MM.1S (cell line): ENCODE data around the gene OR2AP1.
"Not testable (repeated sequence)": the region's sequence is repeated elsewhere in the genome, so short reads cannot be mapped to it uniquely, and the experiment has no call there.

Source experiments
- DNase-seq: peaks from one replicate; pipeline ENCODE4 v3.0.0-alpha.2; 2015
- H2AFZ ChIP-seq: fragments of 300-600 bp; sonication (generic); 2 replicates; pipeline ENCODE4 v1.6.0; 2016; ENCODE audit warnings: antibody characterized with exemption, low read length
- H3F3A ChIP-seq: fragments of 300-600 bp; sonication (generic); 2 replicates; pipeline ENCODE4 v1.6.1; 2016; ENCODE audit warnings: mild to moderate bottlenecking, antibody characterized with exemption, low read length, moderate library complexity, mixed read lengths; ENCODE audit not compliant: insufficient read depth
- H3K27ac ChIP-seq: fragments of 300-600 bp; sonication (generic); 2 replicates; pipeline ENCODE4 v1.5.1; 2016; ENCODE audit warnings: mild to moderate bottlenecking, low read length
- H3K27me3 ChIP-seq: fragments of 300-600 bp; sonication (generic); replicated peaks from 2 replicates; pipeline ENCODE4 v1.6.0; 2016; ENCODE audit warnings: low read length; ENCODE audit not compliant: insufficient read depth
- H3K36me3 ChIP-seq: fragments of 300-600 bp; sonication (generic); replicated peaks from 2 replicates; pipeline ENCODE4 v1.6.1; 2016; ENCODE audit warnings: mild to moderate bottlenecking, low read length, mixed read lengths; ENCODE audit not compliant: insufficient read depth
- H3K4me1 ChIP-seq: fragments of 300-600 bp; sonication (generic); 2 replicates; pipeline ENCODE4 v1.6.1; 2016; ENCODE audit warnings: low read length, mixed read lengths
- H3K4me2 ChIP-seq: fragments of 300-600 bp; sonication (generic); 2 replicates; pipeline ENCODE4 v1.6.0; 2016; ENCODE audit warnings: low read depth, low read length
- H3K4me3 ChIP-seq: fragments of 300-600 bp; sonication (generic); 2 replicates; pipeline ENCODE4 v1.5.1; 2016; ENCODE audit warnings: low read length, mixed read lengths
- H3K79me2 ChIP-seq: fragments of 300-600 bp; sonication (generic); 2 replicates; pipeline ENCODE4 v1.6.1; 2016; ENCODE audit warnings: mixed run types, low read length, mixed read lengths
- H3K9ac ChIP-seq: fragments of 300-600 bp; sonication (generic); 2 replicates; pipeline ENCODE4 v1.6.1; 2016; ENCODE audit warnings: low read length, mixed read lengths
- H3K9me2 ChIP-seq: fragments of 300-600 bp; sonication (generic); replicated peaks from 2 replicates; pipeline ENCODE4 v1.6.1; 2016; ENCODE audit warnings: mild to moderate bottlenecking, low read length, mixed read lengths; ENCODE audit not compliant: insufficient read depth
- H3K9me3 ChIP-seq: fragments of 300-600 bp; sonication (generic); replicated peaks from 2 replicates; pipeline ENCODE4 v1.6.1; 2016; ENCODE audit warnings: mild to moderate bottlenecking, low read length, mixed read lengths; ENCODE audit not compliant: insufficient read depth
- H4K20me1 ChIP-seq: fragments of 300-600 bp; sonication (generic); 2 replicates; pipeline ENCODE4 v1.6.1; 2016; ENCODE audit warnings: mild to moderate bottlenecking, low read length, moderate library complexity, mixed read lengths; ENCODE audit not compliant: insufficient read depth
- EZH2 ChIP-seq: fragments of 300-600 bp; sonication (generic); optimal IDR thresholded peaks from 2 replicates; pipeline ENCODE3; 2017; ENCODE audit warnings: low read depth, mild to moderate bottlenecking, antibody characterized with exemption, low read length, mixed read lengths
- EZH2phosphoT487 ChIP-seq: fragments of 300-600 bp; sonication (generic); IDR thresholded peaks from 2 replicates; pipeline ENCODE4 v1.6.1; 2018; ENCODE audit warnings: antibody characterized with exemption, low read length
- TF ChIP-seq, protein P1 (sequence below): fragments of 300-600 bp; sonication (generic); IDR thresholded peaks from 2 replicates; pipeline ENCODE4 v1.5.1; 2016; ENCODE audit warnings: antibody characterized with exemption, low read length, mixed read lengths

Gene OR2AP1

DNA sequence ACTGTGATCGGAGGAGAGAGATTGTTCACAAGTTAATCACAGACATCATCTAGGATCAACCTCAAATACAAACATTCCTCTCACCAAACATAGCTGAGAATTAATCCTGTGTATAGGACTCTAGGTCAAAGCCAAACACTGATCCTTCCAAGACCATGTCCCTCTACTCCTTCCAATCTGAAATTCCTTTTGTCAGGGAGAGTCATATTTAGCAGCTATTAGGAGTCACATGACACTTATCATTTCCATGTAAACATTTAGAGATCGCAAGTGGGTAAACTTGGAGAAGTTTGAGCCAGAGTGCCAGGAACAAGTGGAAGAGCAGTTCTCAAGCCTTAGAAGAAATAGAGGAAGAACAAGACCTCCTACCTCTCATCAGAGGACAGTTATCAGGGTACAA, 13.5 kb downstream of the OR2AP1 start:
- Histone ChIP-seq H3K27me3 (no peaks in the 10 kb centered on the region), H3K9me3 (no peaks in the 10 kb centered on the region), H3K79me2 (no peaks in the 10 kb centered on the region), H3K4me3 (no peak overlapping the region), H3K36me3 (no peaks in the 10 kb centered on the region), H2AFZ (no peak overlapping the region), H4K20me1 (no peaks in the 10 kb centered on the region), H3F3A (no peaks in the 10 kb centered on the region), H3K9ac (no peak overlapping the region), H3K9me2 (no peaks in the 10 kb centered on the region), H3K4me2 (no peak overlapping the region), H3K27ac (no peak overlapping the region), H3K4me1 (no peaks in the 10 kb centered on the region)
- no peak for DNase-seq
- TF ChIP-seq, protein P1, sequence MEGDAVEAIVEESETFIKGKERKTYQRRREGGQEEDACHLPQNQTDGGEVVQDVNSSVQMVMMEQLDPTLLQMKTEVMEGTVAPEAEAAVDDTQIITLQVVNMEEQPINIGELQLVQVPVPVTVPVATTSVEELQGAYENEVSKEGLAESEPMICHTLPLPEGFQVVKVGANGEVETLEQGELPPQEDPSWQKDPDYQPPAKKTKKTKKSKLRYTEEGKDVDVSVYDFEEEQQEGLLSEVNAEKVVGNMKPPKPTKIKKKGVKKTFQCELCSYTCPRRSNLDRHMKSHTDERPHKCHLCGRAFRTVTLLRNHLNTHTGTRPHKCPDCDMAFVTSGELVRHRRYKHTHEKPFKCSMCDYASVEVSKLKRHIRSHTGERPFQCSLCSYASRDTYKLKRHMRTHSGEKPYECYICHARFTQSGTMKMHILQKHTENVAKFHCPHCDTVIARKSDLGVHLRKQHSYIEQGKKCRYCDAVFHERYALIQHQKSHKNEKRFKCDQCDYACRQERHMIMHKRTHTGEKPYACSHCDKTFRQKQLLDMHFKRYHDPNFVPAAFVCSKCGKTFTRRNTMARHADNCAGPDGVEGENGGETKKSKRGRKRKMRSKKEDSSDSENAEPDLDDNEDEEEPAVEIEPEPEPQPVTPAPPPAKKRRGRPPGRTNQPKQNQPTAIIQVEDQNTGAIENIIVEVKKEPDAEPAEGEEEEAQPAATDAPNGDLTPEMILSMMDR, result no peak
- TF ChIP-seq EZH2phosphoT487, result no peak
- no peak for TF ChIP-seq EZH2

DNA sequence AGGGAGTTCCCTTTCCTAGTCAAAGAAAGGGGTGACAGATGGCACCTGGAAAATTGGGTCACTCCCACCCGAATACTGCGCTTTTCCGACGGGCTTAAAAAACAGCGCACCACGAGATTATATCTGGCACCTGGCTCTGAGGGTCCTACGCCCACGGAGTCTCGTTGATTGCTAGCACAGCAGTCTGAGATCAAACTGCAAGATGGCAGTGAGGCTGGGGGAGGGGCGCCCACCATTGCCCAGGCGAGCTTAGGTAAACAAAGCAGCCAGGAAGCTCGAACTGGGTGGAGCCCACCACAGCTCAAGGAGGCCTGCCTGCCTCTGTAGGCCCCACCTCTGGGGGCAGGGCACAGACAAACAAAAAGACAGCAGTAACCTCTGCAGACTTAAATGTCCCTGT, 17.9 kb downstream of the OR2AP1 start:
- H3K4me1 ChIP-seq, H3K9me2 ChIP-seq, H3F3A ChIP-seq, H3K9ac ChIP-seq, H3K4me3 ChIP-seq, H3K9me3 ChIP-seq, H3K27me3 ChIP-seq, H2AFZ ChIP-seq, DNase-seq, H3K4me2 ChIP-seq, H3K27ac ChIP-seq, H4K20me1 ChIP-seq, H3K36me3 ChIP-seq, H3K79me2 ChIP-seq: not testable (repeated sequence)

DNA sequence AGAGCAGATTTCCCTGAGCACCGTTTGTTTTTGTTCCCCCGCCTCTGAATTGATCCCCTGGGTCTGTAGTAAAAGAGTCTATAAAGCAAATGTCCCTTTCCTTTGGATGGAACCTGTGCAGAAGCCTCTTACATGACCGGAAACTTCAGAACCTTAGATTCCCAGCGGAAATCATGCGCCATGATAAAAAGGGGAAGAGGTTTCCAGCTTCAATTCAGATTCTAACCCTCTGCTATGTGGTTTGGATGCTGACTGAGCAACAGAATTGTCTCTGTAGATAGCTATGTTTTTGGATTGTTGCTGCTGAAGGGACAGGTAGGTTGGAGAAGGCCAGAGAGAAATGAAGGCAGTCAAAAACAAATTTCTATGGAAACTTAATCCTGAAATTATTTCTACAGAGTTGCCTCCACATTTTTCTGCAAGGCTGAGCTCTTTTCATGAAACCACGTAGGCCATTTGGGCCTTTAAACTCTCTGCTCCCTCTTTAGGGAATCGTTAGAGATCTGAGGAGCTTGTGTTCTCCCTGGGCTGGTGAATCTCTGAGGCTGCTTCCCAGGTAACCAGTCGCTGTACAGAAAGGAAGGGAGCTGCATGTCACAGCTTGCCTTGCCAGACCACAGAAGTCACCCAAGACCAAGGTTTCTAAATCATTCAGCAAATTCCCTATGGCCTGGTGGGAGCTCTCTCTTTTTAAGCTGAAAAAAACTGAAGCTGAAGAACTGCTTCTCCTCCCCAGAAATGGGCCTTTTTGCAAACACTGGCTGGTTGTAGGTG, 35.7 kb downstream of the OR2AP1 start:
- Histone ChIP-seq H3K9ac (no peak overlapping the region), H3K27ac (no peak overlapping the region), H3K4me3 (no peak overlapping the region), H4K20me1 (no peaks in the 10 kb centered on the region), H2AFZ (no peak overlapping the region), H3K4me1 (peaks cover 11% of the 10 kb centered on the region), H3K9me3 (no peaks in the 10 kb centered on the region), H3K36me3 (no peaks in the 10 kb centered on the region), H3F3A (0 out of 2 replicates have a peak, but pooled peaks cover 7% of the 10 kb centered on the region), H3K4me2 (no peak overlapping the region), H3K9me2 (no peaks in the 10 kb centered on the region), H3K79me2 (no peaks in the 10 kb centered on the region), H3K27me3 (no peaks in the 10 kb centered on the region)
- DNase-seq, result no peak
- TF ChIP-seq, protein P1, result no peak
- TF ChIP-seq EZH2 (no peak), EZH2phosphoT487 (no peak)

DNA sequence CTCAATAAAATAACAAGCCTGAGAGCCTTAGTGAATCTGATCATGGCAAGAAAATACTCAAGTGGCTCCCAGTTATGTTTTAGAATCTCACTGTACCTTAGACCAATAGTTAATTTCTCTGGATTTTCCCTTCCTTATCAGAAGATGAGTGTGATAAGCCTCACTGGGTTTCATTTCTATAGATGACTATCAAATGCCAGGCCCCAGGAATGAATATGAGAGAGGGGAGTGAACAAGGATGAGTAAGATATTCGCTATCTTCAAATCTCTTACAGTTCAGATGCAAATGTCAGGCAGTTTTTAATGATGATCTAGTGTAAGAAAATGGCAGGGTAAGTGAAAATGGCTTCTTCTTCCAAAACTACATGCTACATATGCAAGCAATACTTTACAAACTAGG, 38.3 kb downstream of the OR2AP1 start:
- Histone ChIP-seq H3K79me2 (no peaks in the 10 kb centered on the region), H3K9me3 (no peaks in the 10 kb centered on the region), H3K4me1 (peaks cover 13% of the 10 kb centered on the region), H3K9ac (no peak overlapping the region), H3K27me3 (no peaks in the 10 kb centered on the region), H3K36me3 (no peaks in the 10 kb centered on the region), H3K27ac (no peak overlapping the region), H3K9me2 (no peaks in the 10 kb centered on the region), H4K20me1 (no peaks in the 10 kb centered on the region), H3F3A (0 out of 2 replicates have a peak, but pooled peaks cover 7% of the 10 kb centered on the region), H3K4me2 (no peak overlapping the region), H2AFZ (no peak overlapping the region), H3K4me3 (no peak overlapping the region)
- TF ChIP-seq EZH2phosphoT487 (no peak), EZH2 (no peak)
- TF ChIP-seq, protein P1, result no peak
- DNase-seq, result no peak
